Endothelial cell of umbilical vein (primary cell): ENCODE results near the gene SSPN. TPM values are rescaled to one million over a fixed set of nuclear protein-coding genes. Genes with fewer than 3 reads are reported as not detected.

ENCODE experiments used
- BruUV-seq: library from RNA; stranded (reverse); fragments of 400-500 nt; replicated peaks from 2 replicates; lab custom pipeline; 2021; lab: Mats Ljungman, UMichigan
- CTCF ChIA-PET: fragments of 300-600, 350-600 bp; sonication (Branson Sonifier 250); formaldehyde crosslinking; loops from one replicate; lab custom pipeline; 2021; ENCODE audit warnings: antibody characterized with exemption, inconsistent platforms; lab: Charles Lee
- POLR2A ChIA-PET: fragments of 300-600, 350-600 bp; sonication (Branson Sonifier 250); formaldehyde crosslinking; loops from one replicate; lab custom pipeline; 2021; ENCODE audit warnings: antibody characterized with exemption, inconsistent platforms; lab: Charles Lee
- DNase-seq: peaks from one replicate; pipeline ENCODE4 v3.0.0-alpha.2; 2011; ENCODE audit warnings: low read depth, low spot score
- FAIRE-seq: peaks from 2 replicates; lab custom pipeline; 2011; peaks lifted over from hg19 to GRCh38; lab: Jason Lieb, UNC
- H2AFZ ChIP-seq: 2 replicates; pipeline ENCODE4 v1.6.0; 2012; ENCODE audit warnings: low read depth, low read length, control low read depth, inconsistent platforms
- H3K27ac ChIP-seq: 2 replicates; pipeline ENCODE4 v1.5.1; 2011; ENCODE audit warnings: low read depth, mild to moderate bottlenecking, control low read depth, low read length, moderate library complexity; ENCODE audit not compliant: insufficient read depth
- H3K27me3 ChIP-seq, 2 experiments: 2 replicates each; pipeline versions ENCODE4 v1.6.0 to v1.6.1; 2011; ENCODE audit warnings: low read length in 2 of 2, mixed read lengths in 1 of 2; ENCODE audit not compliant: control insufficient read depth in 2 of 2, insufficient read depth in 2 of 2
- H3K36me3 ChIP-seq, 2 experiments: 2 replicates in 1 of 2; 3 replicates in 1 of 2; pipeline ENCODE4 v1.5.1; 2011; ENCODE audit warnings: low read length in 2 of 2, mild to moderate bottlenecking in 1 of 2, moderate library complexity in 1 of 2; ENCODE audit not compliant: control insufficient read depth in 2 of 2, insufficient read depth in 2 of 2; ENCODE audit errors: extremely low read depth in 1 of 2
- H3K4me1 ChIP-seq: 3 replicates; pipeline ENCODE4 v1.5.1; 2011; ENCODE audit warnings: mild to moderate bottlenecking, low read length; ENCODE audit not compliant: control insufficient read depth, insufficient read depth; ENCODE audit errors: extremely low read depth
- H3K4me2 ChIP-seq: 2 replicates; pipeline ENCODE4 v1.6.1; 2011; ENCODE audit warnings: low read length, control low read depth, mixed read lengths; ENCODE audit not compliant: insufficient read depth
- H3K4me3 ChIP-seq, 3 experiments: fragments of 200-600 bp in 1 of 3; sonication (generic), shearing (Covaris generic) in 1 of 3; replicated peaks in 1 of 3; 2 replicates each; pipeline ENCODE4 v1.5.1; 2011 to 2016; ENCODE audit warnings: control low read depth in 3 of 3, low read length in 3 of 3, mild to moderate bottlenecking in 2 of 3, inconsistent platforms in 1 of 3, low read depth in 1 of 3, moderate library complexity in 1 of 3; ENCODE audit not compliant: insufficient read depth in 1 of 3
- H3K79me2 ChIP-seq: 2 replicates; pipeline ENCODE4 v1.6.0; 2012; ENCODE audit warnings: low read length, inconsistent platforms; ENCODE audit not compliant: control insufficient read depth, insufficient read depth
- H3K9ac ChIP-seq: replicated peaks from 2 replicates; pipeline ENCODE3; 2011; ENCODE audit warnings: low read length, control low read depth; ENCODE audit not compliant: insufficient read depth; ENCODE audit errors: extremely low read depth
- H3K9me1 ChIP-seq: replicated peaks from 3 replicates; pipeline ENCODE4 v1.6.0; 2011; ENCODE audit warnings: mild to moderate bottlenecking, low read length; ENCODE audit not compliant: control insufficient read depth, insufficient read depth; ENCODE audit errors: extremely low read depth
- H3K9me3 ChIP-seq: replicated peaks from 2 replicates; pipeline ENCODE4 v1.5.1; 2012; ENCODE audit warnings: low read length, inconsistent platforms; ENCODE audit not compliant: control insufficient read depth, insufficient read depth
- H4K20me1 ChIP-seq: replicated peaks from 2 replicates; pipeline ENCODE3; 2011; ENCODE audit warnings: mild to moderate bottlenecking, low read length; ENCODE audit not compliant: control insufficient read depth, insufficient read depth; ENCODE audit errors: extremely low read depth
- FOS ChIP-seq: IDR thresholded peaks from 2 replicates; pipeline ENCODE4 v1.6.1; 2011; ENCODE audit warnings: mild to moderate bottlenecking, low read length, moderate library complexity, borderline replicate concordance; ENCODE audit not compliant: insufficient read depth
- MYC ChIP-seq: IDR thresholded peaks from one replicate; pipeline ENCODE4 v1.6.1; 2011; ENCODE audit warnings: mild to moderate bottlenecking, low read depth, low read length
- POLR2A ChIP-seq: IDR thresholded peaks from 2 replicates; pipeline ENCODE4 v1.6.1; 2012; ENCODE audit warnings: low read depth, mild to moderate bottlenecking, control low read depth, low read length
- POLR2AphosphoS5 ChIP-seq: IDR thresholded peaks from 2 replicates; pipeline ENCODE4 v1.6.1; 2012; ENCODE audit warnings: low read depth, mild to moderate bottlenecking, control low read depth, low read length, moderate library complexity; ENCODE audit not compliant: insufficient read depth
- dilution Hi-C: fragments of 300-500 bp; cut with MboI; formaldehyde crosslinking; loops from one replicate; pipeline ENCODE4 v1.15.0; 2019; ENCODE audit warnings: low sequenced_read_pairs; ENCODE audit not compliant: extremely low pct_ligation_motif_present
- intact Hi-C: fragments of 100-400 bp; cut with micrococcal nuclease; formaldehyde crosslinking; loops from one replicate; pipeline ENCODE4 v1.10.0; 2022
- polyA plus RNA-seq, 4 experiments: library from polyadenylated mRNA; depleted of rRNA in 3 of 4; stranded (reverse) in 3 of 4; unstranded in 1 of 4; fragments of >200 nt; gene quantifications; 2 replicates each; pipeline versions ENCODE4 v1.2.1 to v1.2.3, GENCODE V29; 2011 to 2012; ENCODE audit warnings: missing spikeins in 1 of 4
- total RNA-seq: library from RNA; stranded (reverse); gene quantifications from 2 replicates; pipeline ENCODE4 v1.2.3, GENCODE V29; 2021
- TF ChIP-seq, protein P1 (sequence below): IDR thresholded peaks from 2 replicates; pipeline ENCODE4 v1.6.1; 2011; ENCODE audit not compliant: insufficient read depth, insufficient read length
- TF ChIP-seq, protein P2 (sequence below), 2 donors: IDR thresholded peaks; 1 replicate in 1 of 2; 2 replicates in 1 of 2; pipeline ENCODE4 v1.5.1; 2011; ENCODE audit warnings: low read length in 2 of 2, mild to moderate bottlenecking in 2 of 2, moderate library complexity in 2 of 2, control low read depth in 1 of 2, inconsistent platforms in 1 of 2, low read depth in 1 of 2; ENCODE audit not compliant: insufficient read depth in 1 of 2; ENCODE audit errors: extremely low read depth in 1 of 2

Gene SSPN
- total and polyA plus RNA-seq, 2 donors (not counting 3 experiments of a cell fraction or from before 2014, with no cell fraction given) = 1.3 to 2.1 TPM

GRCh38 chr12:26204612-26205289 lies 9.4 kb downstream of the SSPN start:
- no TSS peak for BruUV-seq
- H3K79me2 ChIP-seq = no peaks in the 10 kb centered on the region
- H3K27ac ChIP-seq = no peak overlapping the region
- H3K9me3 ChIP-seq = no peaks in the 10 kb centered on the region
- no peaks in the 10 kb centered on the region for H3K9me1 ChIP-seq
- POLR2A ChIA-PET = no interaction called here
- CTCF ChIA-PET = interaction anchor here (0.7 to 2.0 kb wide), 6 partner anchors 11 to 86 kb away, joined by 3 to 7 read pairs (median 4); no protein-coding TSS in a partner anchor
- no peaks in the 10 kb centered on the region for H3K4me1 ChIP-seq
- FAIRE-seq = no peak
- H3K36me3 ChIP-seq = no peaks in the 10 kb centered on the region
- TF ChIP-seq, protein P1, sequence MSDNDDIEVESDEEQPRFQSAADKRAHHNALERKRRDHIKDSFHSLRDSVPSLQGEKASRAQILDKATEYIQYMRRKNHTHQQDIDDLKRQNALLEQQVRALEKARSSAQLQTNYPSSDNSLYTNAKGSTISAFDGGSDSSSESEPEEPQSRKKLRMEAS = no peak
- TF ChIP-seq, protein P2, sequence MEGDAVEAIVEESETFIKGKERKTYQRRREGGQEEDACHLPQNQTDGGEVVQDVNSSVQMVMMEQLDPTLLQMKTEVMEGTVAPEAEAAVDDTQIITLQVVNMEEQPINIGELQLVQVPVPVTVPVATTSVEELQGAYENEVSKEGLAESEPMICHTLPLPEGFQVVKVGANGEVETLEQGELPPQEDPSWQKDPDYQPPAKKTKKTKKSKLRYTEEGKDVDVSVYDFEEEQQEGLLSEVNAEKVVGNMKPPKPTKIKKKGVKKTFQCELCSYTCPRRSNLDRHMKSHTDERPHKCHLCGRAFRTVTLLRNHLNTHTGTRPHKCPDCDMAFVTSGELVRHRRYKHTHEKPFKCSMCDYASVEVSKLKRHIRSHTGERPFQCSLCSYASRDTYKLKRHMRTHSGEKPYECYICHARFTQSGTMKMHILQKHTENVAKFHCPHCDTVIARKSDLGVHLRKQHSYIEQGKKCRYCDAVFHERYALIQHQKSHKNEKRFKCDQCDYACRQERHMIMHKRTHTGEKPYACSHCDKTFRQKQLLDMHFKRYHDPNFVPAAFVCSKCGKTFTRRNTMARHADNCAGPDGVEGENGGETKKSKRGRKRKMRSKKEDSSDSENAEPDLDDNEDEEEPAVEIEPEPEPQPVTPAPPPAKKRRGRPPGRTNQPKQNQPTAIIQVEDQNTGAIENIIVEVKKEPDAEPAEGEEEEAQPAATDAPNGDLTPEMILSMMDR (IDR thresholded peaks at IDR 0.05; ENCODE audit: extremely low read depth in 1 of 2, insufficient read depth in 1 of 2, low read depth in 1 of 2, low read length in 2 of 2) = no peak
- TF ChIP-seq POLR2AphosphoS5 (no peak), FOS (no peak), POLR2A (no peak), MYC (no peak)
- dilution Hi-C loops (no loop called here), intact Hi-C loops (no loop called here)
- H2AFZ ChIP-seq = no peak overlapping the region
- H3K9ac ChIP-seq = no peak overlapping the region
- no peaks in the 10 kb centered on the region for H4K20me1 ChIP-seq
- peak; percentile 14 for DNase-seq
- peaks cover 9 to 14% of the 10 kb centered on the region in 2 experiments for H3K27me3 ChIP-seq
- no peak overlapping the region for H3K4me3 ChIP-seq
- H3K4me2 ChIP-seq = no peak overlapping the region
